Epithelial cell of prostate (primary cell): ENCODE results near the gene SUN5.

Experiments
- DNase-seq: peaks from one replicate; pipeline ENCODE4 v3.0.0-alpha.2; 2011; ENCODE audit warnings: low read depth, low spot score
- H3K27ac ChIP-seq: fragments of 450-650 bp; 2 replicates; pipeline ENCODE4 v1.5.1; 2017; ENCODE audit warnings: mild to moderate bottlenecking

SUN5 gene

DNA sequence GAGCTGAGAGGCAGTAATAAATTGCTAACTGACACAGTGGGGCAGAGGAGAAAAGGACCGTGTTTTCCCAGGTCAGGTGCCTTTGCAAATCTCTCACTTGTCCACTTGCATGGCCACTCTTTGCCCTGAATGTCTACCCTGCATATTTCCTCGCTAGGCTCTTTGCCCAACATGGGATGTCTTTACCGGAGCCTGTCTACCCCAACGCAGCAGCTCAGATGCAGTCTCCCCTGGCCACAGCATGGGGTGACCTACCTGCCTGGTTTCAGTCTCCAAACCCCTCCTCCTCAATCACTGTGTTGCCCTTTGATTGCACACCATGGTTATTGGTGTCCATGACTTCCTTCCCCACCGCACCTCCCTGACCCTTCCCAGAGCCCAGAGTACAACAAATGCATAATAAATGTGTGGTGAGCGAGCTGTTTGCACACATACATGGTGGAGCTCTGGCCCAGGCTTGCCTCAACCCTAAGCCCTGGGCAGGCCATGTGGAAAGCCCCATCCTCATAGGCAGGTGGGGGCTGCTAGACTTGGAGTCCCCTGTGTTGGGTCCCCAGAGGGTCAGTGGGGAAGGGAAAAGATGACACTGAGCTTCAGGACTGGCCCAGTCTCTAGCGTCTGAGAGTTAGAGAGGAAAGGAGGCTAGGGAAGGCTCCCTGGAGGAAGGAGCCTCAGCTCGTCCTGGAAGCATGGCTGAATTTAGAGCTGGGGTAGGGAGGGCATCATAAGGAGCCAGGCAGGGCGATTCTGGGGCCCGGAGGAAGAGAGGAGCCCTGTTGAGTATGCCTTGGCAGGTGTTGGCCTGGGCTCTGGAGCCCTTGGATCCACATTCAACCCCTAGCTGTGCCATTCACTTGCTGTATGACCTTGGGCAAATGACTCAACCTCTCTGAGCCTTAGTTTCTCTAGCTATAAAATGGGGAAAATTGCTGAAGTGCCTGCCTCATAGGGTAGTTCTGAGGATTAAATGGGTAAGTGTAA, 22.8 kb upstream of the SUN5 start:
- DNase-seq = no peak
- H3K27ac ChIP-seq = no peak overlapping the region

DNA sequence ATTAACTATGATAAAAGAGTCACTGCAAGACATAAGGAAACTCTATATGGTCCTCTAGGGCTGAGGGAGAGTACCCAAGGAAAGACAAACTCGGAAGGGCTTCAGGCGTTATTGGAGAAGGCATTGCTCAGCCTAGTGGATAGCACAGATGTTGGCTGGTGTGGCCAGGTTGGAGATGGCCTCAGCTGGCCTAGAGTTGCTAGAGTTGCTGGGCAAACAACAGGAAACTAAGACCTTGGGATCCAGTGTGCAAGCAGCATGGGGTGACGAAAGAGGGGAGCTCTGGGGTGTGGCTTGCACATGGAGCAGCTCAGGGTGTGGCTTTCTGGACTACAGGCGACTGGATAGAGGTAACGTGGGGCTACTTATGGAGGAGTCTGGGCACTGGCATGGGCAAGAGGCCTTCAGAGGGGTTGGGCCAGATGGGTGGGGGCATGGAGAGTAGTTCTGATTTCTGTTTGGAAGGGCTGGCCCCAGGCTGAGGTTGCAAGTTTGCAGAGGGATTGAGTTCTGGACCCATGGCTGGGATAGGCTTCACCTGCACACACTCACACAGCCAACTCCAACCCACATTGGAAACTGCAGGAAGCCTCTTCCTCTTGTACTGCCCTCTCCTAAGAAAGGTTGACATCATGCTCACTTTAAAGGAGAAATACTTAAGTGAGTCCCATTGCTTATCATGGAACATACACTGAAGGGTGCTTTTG, 22.0 kb upstream of the SUN5 start:
- H3K27ac ChIP-seq = no peak overlapping the region
- no peak for DNase-seq

DNA sequence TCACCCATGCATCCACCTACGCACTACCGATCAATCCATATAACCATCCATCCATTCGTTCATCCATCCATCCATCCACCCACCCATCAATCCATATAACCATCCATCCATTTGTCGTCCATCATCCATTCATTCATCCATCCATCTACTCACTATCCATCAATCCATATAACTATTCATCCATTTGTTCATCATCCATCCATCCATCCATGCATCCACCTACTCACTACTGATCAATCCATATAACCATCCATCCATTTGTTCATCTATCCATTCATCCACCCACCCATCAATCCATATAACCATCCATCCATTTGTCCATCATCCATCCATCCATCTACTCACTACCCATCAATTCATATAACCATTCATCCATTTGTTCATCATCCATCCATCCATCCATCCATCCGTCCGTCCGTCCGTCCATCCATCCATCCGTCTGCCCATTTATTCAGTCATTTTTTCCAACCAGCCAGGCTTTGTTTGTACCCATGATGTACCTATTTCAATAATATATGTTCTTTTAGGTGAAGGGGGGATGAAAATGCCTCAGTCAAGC, 21.2 kb upstream of the SUN5 start:
- DNase-seq = no peak
- H3K27ac ChIP-seq = no peak overlapping the region

DNA sequence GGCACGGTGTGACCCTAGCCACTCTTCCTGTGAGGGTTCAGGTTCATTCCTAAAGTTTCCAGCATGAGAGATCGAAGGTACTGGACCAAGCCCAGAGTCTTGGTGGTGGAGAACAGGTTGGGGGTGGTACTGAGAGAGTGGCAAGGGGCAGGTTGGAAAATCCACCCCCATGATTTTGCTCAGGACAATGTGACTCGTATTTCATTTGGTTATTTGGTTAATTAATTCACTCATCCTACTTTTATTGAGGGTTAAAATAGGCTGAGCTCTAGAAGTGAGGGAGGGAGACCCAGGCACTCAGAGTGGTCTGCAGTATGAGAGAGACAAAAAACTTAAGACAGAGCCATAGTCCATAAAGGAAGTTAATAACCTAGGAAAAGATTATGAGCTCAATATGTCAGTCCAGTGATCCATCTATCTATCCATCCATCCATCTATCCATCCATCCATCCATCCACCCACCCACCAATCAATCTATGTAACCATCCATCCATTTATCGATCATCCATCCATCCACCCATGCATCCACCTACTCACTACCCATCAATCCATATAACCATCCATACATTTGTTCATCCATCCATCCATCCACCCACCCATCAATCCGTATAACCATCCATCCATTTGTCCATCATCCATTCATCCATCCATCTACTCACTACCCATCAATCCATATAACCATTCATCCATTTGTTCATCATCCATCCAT, 20.5 kb upstream of the SUN5 start:
- no peak for DNase-seq
- H3K27ac ChIP-seq = no peak overlapping the region

DNA sequence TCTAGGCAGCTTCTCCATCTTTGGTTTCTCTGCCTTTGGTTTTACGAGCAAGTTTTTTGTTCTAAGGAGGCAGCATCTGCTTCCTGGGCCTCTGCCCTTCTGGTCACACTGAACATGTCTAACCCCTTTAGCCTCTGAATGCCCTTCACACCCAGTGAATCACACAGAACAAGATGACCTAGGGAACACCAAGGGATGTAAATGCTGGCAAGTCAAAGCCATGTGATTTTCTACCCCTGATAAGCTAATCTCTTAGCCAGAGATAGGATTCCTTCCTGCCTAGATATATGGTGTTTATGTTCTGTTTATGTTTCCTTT, 20.0 kb upstream of the SUN5 start:
- no peak overlapping the region for H3K27ac ChIP-seq
- DNase-seq = no peak

DNA sequence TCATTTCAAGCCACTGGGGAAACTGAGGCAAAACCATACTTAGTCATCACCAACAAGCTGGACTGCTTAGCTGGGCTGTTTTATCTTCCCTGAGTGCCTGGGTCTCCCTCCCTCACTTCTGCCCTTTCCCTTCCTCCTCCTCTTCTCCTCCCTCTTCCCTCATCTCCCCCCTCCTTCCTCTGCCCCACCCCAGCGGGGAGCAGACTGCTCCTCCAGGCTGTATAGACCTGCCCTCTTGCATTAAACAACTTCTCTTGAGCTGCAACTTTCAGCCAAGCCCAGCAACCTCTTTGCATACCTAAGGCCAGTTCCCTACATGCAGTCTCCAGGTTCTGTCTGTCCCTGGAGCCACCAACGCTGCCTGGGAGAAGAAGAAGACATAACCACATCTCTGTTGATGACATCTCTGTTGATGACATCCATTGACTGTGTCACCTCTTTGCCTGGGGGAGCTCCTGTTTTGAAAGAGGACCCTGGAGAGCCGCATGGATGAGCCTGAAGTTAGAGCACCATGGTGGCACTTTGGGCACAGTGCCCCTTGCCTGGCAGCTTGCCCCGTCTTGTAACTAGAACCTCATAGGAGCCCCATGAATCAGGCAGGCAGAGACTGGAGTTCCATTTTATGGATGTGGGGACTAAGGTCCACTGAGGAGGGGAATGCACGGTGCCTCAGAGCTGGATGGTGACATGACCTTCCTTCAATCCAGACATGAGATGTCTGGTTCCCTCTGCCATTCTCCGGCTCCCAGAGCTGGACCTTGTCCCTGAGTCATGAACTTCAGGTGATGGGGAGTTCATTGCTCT, 19.4 kb upstream of the SUN5 start:
- no peak overlapping the region for H3K27ac ChIP-seq
- no peak for DNase-seq

DNA sequence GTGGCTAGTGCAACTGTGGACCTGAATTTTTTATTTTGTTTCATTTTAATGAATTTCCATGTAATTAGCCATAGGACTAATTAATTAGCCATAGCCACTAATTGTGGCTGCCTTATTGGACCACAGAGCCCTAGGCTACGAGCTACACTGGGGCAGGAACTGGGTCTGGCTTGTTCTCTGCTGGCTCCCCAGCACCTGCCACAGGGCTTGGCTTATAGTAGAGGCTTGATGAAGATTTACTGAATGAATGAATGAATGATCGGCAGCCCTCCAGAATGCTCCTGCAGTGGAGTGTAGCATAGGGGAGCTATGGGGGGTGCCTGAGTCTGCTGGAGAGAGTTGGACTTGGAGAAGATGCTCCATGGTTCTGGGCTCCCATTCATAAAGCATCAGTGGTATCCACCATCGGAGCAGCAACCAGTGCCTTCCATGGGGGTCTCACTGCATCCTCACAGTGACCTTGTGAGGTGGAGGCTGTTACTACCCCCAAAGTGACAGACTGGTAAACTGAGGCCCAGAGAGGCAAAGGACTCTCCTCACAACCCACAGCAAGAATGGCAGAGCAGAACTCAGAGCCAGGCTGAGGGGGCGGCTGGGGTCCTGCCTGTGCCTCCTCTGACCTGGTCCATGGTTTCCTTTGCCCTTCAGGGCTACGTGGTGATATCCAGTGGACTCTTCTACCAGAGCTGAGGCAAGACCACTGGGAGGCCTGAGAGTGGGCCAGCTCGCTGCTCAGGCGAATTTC, 18.6 kb upstream of the SUN5 start:
- DNase-seq = no peak

GRCh38 chr20:33022289-33022688, 18.1 kb upstream of the SUN5 start:
- no peak for DNase-seq
- H3K27ac ChIP-seq = no peak overlapping the region

More for the DNA sequence above, 18.6 kb upstream of the SUN5 start:
- no peak overlapping the region for H3K27ac ChIP-seq

DNA sequence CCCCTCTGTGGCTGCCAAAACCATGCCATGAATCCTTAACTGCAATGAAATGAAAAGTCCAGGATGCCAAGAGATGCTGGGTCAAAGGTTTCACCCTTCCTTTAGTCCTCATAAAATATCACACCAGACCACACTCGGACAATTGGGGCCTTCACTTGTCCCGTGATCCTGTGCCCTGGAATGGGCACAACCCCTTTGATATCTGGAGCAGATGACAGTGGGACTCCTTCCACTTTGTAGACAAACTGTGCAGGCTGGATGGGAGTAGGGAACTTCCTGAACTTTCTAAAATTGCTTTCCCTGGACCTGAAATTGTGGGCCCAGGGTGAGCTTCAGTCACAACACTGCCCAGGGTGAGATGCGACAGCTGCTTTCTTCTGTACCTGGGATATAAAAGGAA, 17.6 kb upstream of the SUN5 start:
- DNase-seq = no peak
- H3K27ac ChIP-seq = no peak overlapping the region

GRCh38 chr20:33020278-33021161, 16.3 kb upstream of the SUN5 start:
- no peak for DNase-seq
- no peak overlapping the region for H3K27ac ChIP-seq

DNA sequence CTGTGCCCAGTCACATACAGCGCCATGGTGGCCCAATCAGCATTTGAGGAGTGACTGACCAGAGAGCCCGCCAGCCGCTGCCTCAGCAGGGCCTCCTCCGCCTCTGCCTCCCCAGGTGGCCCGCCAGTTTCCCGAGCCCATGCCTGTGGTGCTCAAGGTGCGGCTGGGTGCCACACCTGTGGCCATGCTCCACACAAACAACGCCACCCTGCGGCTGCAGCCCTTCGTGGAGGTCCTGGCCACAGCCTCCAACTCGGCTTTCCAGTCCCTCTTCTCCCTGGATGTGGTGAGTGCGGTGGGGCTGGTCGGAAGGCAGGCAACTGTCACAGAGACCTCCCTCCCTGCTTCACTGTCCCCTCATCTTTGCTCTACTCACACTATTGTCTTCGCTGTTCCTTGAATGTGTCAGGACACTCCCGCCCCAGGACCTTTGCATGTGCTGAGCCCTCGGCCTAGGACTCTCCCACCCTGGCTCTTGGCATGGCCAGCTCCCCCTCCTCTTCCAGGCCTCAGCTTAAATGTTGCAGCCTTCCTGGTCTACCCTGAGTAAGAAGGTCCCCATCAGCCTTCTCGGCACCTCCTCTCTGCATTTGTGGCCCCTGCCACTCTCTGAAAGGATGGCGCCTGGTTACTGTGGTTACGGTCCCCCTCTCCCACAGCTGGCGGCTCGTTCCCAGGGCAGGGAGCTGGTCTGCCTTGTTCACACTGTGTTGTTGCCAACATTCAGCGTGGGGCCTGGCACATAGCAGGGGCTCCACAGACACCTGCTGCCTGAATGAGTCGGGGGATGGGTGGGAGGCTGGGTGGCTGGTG, 15.4 kb upstream of the SUN5 start:
- H3K27ac ChIP-seq = no peak overlapping the region
- DNase-seq = no peak

GRCh38 chr20:33018169-33018931, 14.1 kb upstream of the SUN5 start:
- DNase-seq = no peak
- no peak overlapping the region for H3K27ac ChIP-seq

DNA sequence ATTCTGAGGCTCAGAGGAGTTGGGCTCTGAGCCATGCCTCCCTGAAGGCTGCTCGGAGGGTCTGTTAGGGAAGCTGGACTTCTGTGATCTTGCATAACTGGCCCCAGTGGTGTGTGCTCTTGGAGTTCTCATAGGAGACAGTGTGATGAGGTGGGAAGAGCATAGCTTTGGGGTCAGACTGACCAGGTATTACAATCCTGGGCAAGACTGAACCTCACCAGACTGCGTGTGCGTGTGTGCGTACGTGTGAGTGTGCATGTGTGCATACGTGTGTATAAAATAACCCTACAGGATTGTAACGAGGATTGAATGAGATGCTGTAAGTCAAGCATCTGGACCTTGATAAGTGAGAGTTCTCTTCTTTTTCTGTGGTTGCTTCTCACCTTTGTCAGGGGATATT, 13.3 kb upstream of the SUN5 start:
- no peak overlapping the region for H3K27ac ChIP-seq
- no peak for DNase-seq

DNA sequence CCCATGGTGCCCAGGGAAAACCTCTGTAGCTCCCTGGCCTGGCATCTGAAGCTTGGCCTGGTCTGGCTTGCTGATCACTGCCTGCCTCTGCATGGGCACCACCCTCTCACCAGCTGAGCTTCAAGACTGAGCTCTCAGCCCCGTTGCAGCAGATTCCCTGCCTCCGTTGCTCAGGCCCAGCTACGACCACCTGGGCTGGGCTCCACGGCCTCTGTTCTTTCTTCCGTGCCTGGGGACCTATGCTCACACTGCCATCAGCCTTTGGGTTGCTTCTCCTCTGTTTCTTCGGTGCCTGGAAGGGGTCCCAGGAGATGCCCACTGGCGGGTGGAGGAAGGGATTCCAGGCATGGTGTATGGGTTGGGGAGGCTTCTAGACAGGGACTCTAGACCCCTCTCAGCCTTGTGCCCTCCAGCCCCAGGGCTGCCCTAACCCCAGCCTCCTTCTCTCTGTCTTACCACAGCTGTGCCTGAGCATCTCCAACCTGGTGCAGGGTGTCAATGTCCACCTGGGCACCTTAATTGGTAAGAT, 12.4 kb upstream of the SUN5 start:
- no peak overlapping the region for H3K27ac ChIP-seq
- no peak for DNase-seq

DNA sequence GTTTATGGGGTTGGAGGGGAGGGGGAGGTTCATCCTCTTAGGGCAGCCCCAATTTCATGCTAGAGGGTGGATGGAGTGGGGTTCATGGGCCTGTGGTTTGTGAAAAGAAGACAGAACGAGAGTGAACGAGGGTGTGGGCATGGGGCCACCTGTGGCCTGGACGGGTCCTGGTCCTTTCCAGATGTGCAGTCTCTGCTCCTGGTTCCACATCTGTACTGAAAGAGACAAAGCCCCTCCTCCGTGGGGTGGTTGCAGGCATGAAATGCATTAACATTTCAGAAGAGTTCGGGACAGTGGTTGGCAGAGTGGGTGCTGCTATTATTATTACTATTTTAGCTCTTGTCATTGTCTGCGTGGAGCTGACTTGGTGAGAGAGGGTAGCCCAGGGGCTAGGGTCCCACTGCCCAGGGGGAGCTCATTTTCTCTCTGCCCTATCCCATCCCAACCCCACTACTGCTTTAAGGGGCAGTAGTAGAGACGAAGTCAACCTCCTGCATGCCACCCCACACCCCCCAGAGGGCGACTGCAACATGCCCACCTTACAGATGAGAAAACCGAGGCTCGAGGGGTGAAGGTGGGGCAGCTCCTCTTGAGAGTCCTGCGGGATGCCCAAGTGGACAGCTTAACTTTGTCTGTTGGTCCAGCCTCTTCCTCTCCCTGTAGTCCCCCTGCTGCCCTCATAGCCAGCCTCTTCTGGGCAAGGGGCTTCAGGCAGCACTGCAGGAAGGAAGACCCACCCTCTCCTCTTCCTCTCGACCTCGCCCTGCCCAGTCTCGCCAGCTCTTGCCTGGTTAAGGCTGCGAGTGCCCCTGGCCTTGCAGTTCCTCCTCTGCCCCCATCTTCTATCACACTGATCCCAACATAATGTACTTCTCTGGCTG, 11.7 kb upstream of the SUN5 start:
- H3K27ac ChIP-seq = no peak overlapping the region
- no peak for DNase-seq

GRCh38 chr20:33015114-33015484, 10.9 kb upstream of the SUN5 start:
- no peak overlapping the region for H3K27ac ChIP-seq
- no peak for DNase-seq
